HepG2 (cell line): Measurements from ENCODE around the gene ZNF264. TPM values are rescaled to one million over a fixed set of nuclear protein-coding genes. Genes with fewer than 3 reads are reported as not detected.

Experiments
- ATF7 ChIP-seq, 2 experiments: fragments of 450-650 bp in 1 of 2; sonication (generic) in 1 of 2; formaldehyde crosslinking in 1 of 2; IDR thresholded peaks; 2 replicates each; pipeline versions ENCODE4 v1.4.0 to v1.6.1; 2016 to 2020; ENCODE audit warnings: antibody characterized with exemption in 1 of 2, mild to moderate bottlenecking in 1 of 2, missing genetic modification reagents in 1 of 2
- GLI4 ChIP-seq: sonication (generic); formaldehyde crosslinking; IDR thresholded peaks from 2 replicates; pipeline ENCODE4 v1.5.1; 2020; ENCODE audit warnings: missing genetic modification reagents, mild to moderate bottlenecking, moderate library complexity, borderline replicate concordance
- MXD4 ChIP-seq: IDR thresholded peaks from 2 replicates; pipeline ENCODE4 v1.6.1; 2016; ENCODE audit warnings: mild to moderate bottlenecking, missing biosample characterization, missing genetic modification reagents
- NFIC ChIP-seq: IDR thresholded peaks from 2 replicates; pipeline ENCODE4 v1.6.1; 2012; ENCODE audit warnings: mild to moderate bottlenecking, low read length, inconsistent platforms
- SMAD3 ChIP-seq: sonication (generic); formaldehyde crosslinking; IDR thresholded peaks from 2 replicates; pipeline ENCODE4 v1.4.0; 2020; ENCODE audit warnings: missing genetic modification reagents
- YY1 ChIP-seq: IDR thresholded peaks from 2 replicates; pipeline ENCODE4 v1.6.1; 2011; ENCODE audit warnings: low read length, low read depth, moderate library complexity, mild to moderate bottlenecking; ENCODE audit not compliant: insufficient read depth, insufficient replicate concordance
- ZBTB38 ChIP-seq: sonication (generic); formaldehyde crosslinking; IDR thresholded peaks from 2 replicates; pipeline ENCODE4 v1.5.1; 2020; ENCODE audit warnings: mild to moderate bottlenecking, missing genetic modification reagents
- ZNF274 ChIP-seq: sonication (generic); formaldehyde crosslinking; IDR thresholded peaks from 2 replicates; pipeline ENCODE4 v1.5.1; 2020; ENCODE audit warnings: mild to moderate bottlenecking, missing genetic modification reagents
- ZNF431 ChIP-seq: sonication (generic); formaldehyde crosslinking; IDR thresholded peaks from 2 replicates; pipeline ENCODE4 v1.9.0; 2022; ENCODE audit warnings: missing genetic modification reagents, low read depth, mild to moderate bottlenecking, borderline replicate concordance
- ZNF512 ChIP-seq: sonication (generic); formaldehyde crosslinking; IDR thresholded peaks from 2 replicates; pipeline ENCODE4 v1.4.0; 2020; ENCODE audit warnings: mild to moderate bottlenecking, missing genetic modification reagents
- ZNF563 ChIP-seq: sonication (generic); formaldehyde crosslinking; IDR thresholded peaks from 2 replicates; pipeline ENCODE4 v1.8.0; 2022; ENCODE audit warnings: mild to moderate bottlenecking, moderate library complexity, missing genetic modification reagents
- ZNF580 ChIP-seq: IDR thresholded peaks from 2 replicates; pipeline ENCODE4 v1.6.1; 2016; ENCODE audit warnings: low read depth, borderline replicate concordance
- ZNF616 ChIP-seq: sonication (generic); formaldehyde crosslinking; IDR thresholded peaks from 2 replicates; pipeline ENCODE4 v1.5.0; 2020; ENCODE audit warnings: low read depth, mild to moderate bottlenecking, missing genetic modification reagents
- ZNF839 ChIP-seq: sonication (generic); formaldehyde crosslinking; IDR thresholded peaks from 2 replicates; pipeline ENCODE4 v1.4.0; 2020; ENCODE audit warnings: missing genetic modification reagents, mild to moderate bottlenecking, borderline replicate concordance
- polyA plus RNA-seq, 8 experiments: library from polyadenylated mRNA; depleted of rRNA in 3 of 8; stranded (reverse) in 7 of 8; unstranded in 1 of 8; fragments of >200 nt; fragmentation: Illumina TruSeq in 4 of 8; extraction: Trizol in 4 of 8; gene quantifications; 2 replicates each; pipeline versions ENCODE4 v1.2.1 to v1.2.3, GENCODE V29; 2011 to 2016; ENCODE audit warnings: low read depth in 4 of 8, missing spikeins in 1 of 8, mixed read lengths in 1 of 8; ENCODE audit not compliant: insufficient read depth in 1 of 8
- total RNA-seq, 5 experiments: library from RNA; depleted of rRNA; stranded (reverse); fragments of >200 nt; fragmentation: Illumina TruSeq; extraction: Trizol; gene quantifications; 2 replicates each; pipeline ENCODE4 v1.2.3, GENCODE V29; 2016; ENCODE audit warnings: low read depth in 1 of 5
- TF ChIP-seq, protein P1 (sequence below): sonication (generic); formaldehyde crosslinking; IDR thresholded peaks from 2 replicates; pipeline ENCODE4 v1.4.0; 2020; ENCODE audit warnings: missing genetic modification reagents
- TF ChIP-seq, protein P2 (sequence below): IDR thresholded peaks from 2 replicates; pipeline ENCODE4 v1.6.1; 2016; ENCODE audit warnings: missing biosample characterization, missing genetic modification reagents, low read depth

Gene ZNF264
- total and polyA plus RNA-seq, 2 of the 13 experiments (the other 11 are each of a cell fraction or from before 2014, with no cell fraction given) = 3.5 to 17.6 TPM

DNA sequence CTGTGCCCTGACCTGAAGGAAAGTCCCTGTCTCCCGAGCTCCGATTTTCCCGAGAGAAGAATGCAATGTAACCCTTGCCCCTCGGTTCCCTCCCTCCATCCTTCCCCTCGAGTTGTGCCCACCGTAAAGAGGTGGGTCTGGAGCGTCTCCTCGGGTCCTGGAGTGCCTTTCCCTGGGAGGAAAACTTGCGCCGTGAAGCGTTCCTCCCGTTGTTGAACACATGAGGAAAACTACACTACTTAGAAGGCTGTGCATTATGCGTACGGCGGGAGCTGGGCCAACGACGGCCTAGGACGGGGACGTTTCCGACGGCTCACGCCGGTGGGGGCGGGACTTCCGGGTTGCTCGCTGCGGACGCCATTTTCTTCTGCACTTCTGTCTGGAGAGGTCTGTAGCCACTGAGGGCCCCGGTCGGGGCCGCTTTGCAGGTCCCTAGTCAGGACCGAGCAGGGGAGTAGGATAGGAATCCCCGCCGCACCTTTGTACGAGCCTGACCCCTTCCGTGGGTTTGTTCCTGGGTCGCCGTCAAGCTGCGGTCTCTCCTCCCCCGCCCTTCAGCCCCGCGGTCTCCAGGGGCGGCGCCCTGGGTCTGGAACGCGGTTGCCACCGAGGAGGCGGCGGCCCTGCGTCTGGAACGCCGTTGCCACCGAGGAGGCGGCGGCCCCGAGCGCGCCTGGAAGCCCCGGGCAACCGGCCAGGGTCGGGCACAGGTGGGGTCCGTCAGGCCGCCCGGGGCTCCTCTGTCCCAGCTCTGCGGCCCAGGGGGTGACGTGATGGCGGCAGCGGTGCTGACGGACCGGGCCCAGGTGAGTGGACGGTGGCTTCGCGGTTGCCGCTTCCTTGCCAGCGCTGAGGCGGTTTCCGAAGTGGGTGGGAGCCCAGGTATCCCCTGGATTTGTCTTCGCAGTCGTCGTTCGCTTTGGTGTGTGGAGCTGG, at the start of gene ZNF264 (continued):
- TF ChIP-seq, protein P1, sequence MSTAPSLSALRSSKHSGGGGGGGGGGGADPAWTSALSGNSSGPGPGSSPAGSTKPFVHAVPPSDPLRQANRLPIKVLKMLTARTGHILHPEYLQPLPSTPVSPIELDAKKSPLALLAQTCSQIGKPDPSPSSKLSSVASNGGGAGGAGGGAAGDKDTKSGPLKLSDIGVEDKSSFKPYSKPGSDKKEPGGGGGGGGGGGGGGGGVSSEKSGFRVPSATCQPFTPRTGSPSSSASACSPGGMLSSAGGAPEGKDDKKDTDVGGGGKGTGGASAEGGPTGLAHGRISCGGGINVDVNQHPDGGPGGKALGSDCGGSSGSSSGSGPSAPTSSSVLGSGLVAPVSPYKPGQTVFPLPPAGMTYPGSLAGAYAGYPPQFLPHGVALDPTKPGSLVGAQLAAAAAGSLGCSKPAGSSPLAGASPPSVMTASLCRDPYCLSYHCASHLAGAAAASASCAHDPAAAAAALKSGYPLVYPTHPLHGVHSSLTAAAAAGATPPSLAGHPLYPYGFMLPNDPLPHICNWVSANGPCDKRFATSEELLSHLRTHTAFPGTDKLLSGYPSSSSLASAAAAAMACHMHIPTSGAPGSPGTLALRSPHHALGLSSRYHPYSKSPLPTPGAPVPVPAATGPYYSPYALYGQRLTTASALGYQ (CRISPR knock-in tag) = no peak
- peak; percentile 95 for TF ChIP-seq YY1
- TF ChIP-seq ZNF839 (CRISPR knock-in tag) = no peak
- 0 out of 2 replicates have a peak, but pooled peaks have one; percentile 37 for TF ChIP-seq ZNF616 (CRISPR knock-in tag)
- no peak; the same call in 1 of the 2 replicates for TF ChIP-seq ZNF274 (CRISPR knock-in tag)
- TF ChIP-seq NFIC = no peak
- 0 out of 2 replicates have a peak, but pooled peaks have one; percentile 42 for TF ChIP-seq GLI4 (CRISPR knock-in tag)
- no peak for TF ChIP-seq ZNF512 (CRISPR knock-in tag)
- TF ChIP-seq ATF7 (IDR thresholded peaks at IDR 0.05) = no peak
- 0 out of 2 replicates have a peak, but pooled peaks have one; percentile 16 for TF ChIP-seq ATF7 (CRISPR knock-in tag; IDR thresholded peaks at IDR 0.05)
- TF ChIP-seq MXD4 = no peak
- TF ChIP-seq ZNF580 (CRISPR knock-in tag) = peak; percentile 48; the same call in 1 of the 2 replicates
- TF ChIP-seq, protein P2, sequence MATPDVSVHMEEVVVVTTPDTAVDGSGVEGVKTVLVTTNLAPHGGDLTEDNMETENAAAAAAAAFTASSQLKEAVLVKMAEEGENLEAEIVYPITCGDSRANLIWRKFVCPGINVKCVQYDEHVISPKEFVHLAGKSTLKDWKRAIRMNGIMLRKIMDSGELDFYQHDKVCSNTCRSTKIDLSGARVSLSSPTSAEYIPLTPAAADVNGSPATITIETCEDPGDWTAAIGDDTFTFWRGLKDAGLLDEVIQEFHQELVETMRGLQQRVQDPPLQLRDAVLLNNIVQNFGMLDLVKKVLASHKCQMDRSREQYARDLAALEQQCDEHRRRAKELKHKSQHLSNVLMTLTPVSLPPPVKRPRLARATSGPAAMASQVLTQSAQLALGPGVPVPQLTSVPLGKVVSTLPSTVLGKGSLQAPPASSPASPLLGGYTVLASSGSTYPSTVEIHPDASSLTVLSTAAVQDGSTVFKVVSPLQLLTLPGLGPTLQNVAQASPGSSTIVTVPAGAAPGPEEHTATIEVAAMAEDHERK (CRISPR knock-in tag) = peak; percentile 79
- TF ChIP-seq ZNF563 (CRISPR knock-in tag) = no peak
- peak; percentile 29; the same call in 1 of the 2 replicates for TF ChIP-seq ZBTB38 (CRISPR knock-in tag)
- TF ChIP-seq SMAD3 = no peak
- TF ChIP-seq ZNF431 = no peak
